Endothelial cell (in vitro differentiated cells): ENCODE results near the gene CACNA2D4. TPM values are rescaled to one million over a fixed set of nuclear protein-coding genes. Genes with fewer than 3 reads are reported as not detected.

Experiments
- DNase-seq: peaks from one replicate; pipeline ENCODE4 v3.0.0; 2021; ENCODE audit warnings: low spot score
- H3K27ac Mint-ChIP-seq: one replicate; pipeline ENCODE4 v1.8.0; 2021; ENCODE audit warnings: mixed read lengths, inconsistent platforms; ENCODE audit not compliant: unreplicated experiment
- H3K27me3 Mint-ChIP-seq: one replicate; pipeline ENCODE4 v1.8.0; 2021; ENCODE audit warnings: mild to moderate bottlenecking, moderate library complexity, mixed read lengths, inconsistent platforms; ENCODE audit not compliant: unreplicated experiment
- H3K36me3 Mint-ChIP-seq: one replicate; pipeline ENCODE4 v1.8.0; 2021; ENCODE audit warnings: mild to moderate bottlenecking, low read depth, mixed read lengths, inconsistent platforms; ENCODE audit not compliant: unreplicated experiment
- H3K4me1 Mint-ChIP-seq: one replicate; pipeline ENCODE4 v1.8.0; 2021; ENCODE audit warnings: mild to moderate bottlenecking, mixed read lengths, inconsistent platforms; ENCODE audit not compliant: unreplicated experiment
- H3K4me3 Mint-ChIP-seq: one replicate; pipeline ENCODE4 v1.8.0; 2021; ENCODE audit warnings: mild to moderate bottlenecking, mixed read lengths, inconsistent platforms; ENCODE audit not compliant: unreplicated experiment
- H3K9me3 Mint-ChIP-seq: one replicate; pipeline ENCODE4 v1.8.0; 2021; ENCODE audit warnings: mixed read lengths, inconsistent platforms; ENCODE audit not compliant: unreplicated experiment
- total RNA-seq: library from RNA; stranded (reverse); fragmentation: NEBNext Ultra II Directional; extraction: Animal tissue kit (Norgen Biotek cat#: 25700); gene quantifications from one replicate; pipeline ENCODE4 v1.2.1, GENCODE V29; 2021; ENCODE audit not compliant: unreplicated experiment
- TF ChIP-seq, protein P1 (sequence below): fragments of 200-600 bp; sonication (generic); IDR thresholded peaks from one replicate; pipeline ENCODE4 v1.5.0; 2021; ENCODE audit warnings: antibody characterized with exemption; ENCODE audit not compliant: unreplicated experiment

CACNA2D4 gene
- total RNA-seq, 1 donor from 2014 or later, result 0.28 TPM

DNA sequence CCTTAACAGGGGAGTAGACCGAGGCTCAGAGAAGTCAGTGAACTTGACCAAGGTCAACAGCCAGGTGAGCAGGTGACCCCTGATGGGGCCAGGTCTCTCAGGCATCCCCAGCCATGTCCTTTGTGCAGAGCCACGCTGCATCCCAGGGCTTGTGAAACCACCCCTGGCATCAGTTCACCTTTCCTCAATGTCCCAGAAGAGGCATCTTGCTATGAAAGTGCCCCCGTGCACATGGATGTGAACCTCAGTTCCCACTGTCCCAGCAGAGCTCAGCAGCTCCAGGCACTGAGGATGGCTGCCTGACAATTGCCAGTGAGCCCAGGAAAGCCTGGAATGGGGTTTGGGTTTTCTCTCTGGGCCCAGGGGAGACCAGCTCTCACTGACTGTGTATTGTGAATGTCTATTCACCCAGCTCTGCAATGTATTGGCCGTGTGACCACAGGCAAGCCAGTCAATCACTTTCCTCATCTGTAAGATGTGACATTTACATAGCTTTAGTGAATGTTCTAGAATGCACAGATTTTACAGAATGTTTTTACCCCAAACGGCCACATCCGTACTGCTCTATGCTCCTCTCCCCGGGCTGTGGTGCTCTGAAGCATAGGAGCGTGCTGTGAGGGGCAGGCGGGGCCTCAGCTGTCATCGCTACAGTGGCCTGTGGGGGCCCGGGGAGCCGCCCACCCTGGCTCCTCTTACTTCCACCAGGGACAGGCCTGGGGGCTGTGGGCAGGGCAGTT, 4.9 kb downstream of the CACNA2D4 start:
- Mint-ChIP-seq H3K36me3 (peaks cover 5% of the 10 kb centered on the region), H3K9me3 (no peaks in the 10 kb centered on the region), H3K27me3 (peaks cover 5% of the 10 kb centered on the region), H3K4me3 (no peak overlapping the region), H3K27ac (no peak overlapping the region), H3K4me1 (peaks cover 21% of the 10 kb centered on the region)
- DNase-seq, result peak; percentile 2
- TF ChIP-seq, protein P1, sequence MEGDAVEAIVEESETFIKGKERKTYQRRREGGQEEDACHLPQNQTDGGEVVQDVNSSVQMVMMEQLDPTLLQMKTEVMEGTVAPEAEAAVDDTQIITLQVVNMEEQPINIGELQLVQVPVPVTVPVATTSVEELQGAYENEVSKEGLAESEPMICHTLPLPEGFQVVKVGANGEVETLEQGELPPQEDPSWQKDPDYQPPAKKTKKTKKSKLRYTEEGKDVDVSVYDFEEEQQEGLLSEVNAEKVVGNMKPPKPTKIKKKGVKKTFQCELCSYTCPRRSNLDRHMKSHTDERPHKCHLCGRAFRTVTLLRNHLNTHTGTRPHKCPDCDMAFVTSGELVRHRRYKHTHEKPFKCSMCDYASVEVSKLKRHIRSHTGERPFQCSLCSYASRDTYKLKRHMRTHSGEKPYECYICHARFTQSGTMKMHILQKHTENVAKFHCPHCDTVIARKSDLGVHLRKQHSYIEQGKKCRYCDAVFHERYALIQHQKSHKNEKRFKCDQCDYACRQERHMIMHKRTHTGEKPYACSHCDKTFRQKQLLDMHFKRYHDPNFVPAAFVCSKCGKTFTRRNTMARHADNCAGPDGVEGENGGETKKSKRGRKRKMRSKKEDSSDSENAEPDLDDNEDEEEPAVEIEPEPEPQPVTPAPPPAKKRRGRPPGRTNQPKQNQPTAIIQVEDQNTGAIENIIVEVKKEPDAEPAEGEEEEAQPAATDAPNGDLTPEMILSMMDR, result no peak

DNA sequence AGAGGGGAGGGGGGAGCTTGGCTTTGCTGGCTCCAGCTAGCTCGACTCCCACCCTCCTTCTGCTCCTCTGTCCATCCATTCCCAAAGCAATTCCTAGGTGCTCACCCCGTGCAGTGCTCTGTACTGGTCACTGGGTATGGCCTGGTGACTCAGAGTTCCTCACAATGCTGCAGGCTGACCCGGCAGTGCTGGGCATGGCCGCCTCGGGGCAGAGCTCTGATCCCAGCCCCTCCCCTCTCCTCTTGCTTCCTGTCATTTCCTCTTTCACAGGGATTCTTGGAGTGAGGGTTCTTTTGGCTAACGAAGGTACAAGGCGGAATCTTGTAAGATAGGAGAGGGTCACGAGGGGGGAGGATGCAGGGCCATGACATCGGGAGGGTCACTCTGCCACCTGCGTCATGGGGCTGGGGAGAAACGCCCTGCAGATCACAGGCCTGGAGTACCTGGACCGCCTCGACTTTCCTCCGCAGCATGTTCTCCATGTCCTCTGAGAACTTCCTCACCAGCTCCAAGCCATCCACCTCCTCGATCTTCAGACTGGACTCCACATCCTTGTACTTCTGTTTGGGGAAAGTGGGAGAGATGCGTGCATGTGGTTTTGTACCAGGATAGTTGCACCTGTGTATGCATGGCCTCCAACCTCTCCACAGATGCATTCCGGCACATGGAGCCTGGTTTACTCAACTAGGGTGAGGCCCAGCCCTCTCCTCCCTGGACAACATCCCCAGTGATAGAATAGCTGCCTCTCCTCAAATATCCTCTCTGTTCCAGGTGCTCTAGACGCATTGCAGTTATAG, 5.7 kb downstream of the CACNA2D4 start:
- DNase-seq, result no peak
- TF ChIP-seq, protein P1, result no peak
- H3K4me1 Mint-ChIP-seq, result peaks cover 20% of the 10 kb centered on the region
- no peak overlapping the region for H3K27ac Mint-ChIP-seq
- peaks cover 5% of the 10 kb centered on the region for H3K27me3 Mint-ChIP-seq
- no peak overlapping the region for H3K4me3 Mint-ChIP-seq
- H3K36me3 Mint-ChIP-seq, result peaks cover 5% of the 10 kb centered on the region
- no peaks in the 10 kb centered on the region for H3K9me3 Mint-ChIP-seq

DNA sequence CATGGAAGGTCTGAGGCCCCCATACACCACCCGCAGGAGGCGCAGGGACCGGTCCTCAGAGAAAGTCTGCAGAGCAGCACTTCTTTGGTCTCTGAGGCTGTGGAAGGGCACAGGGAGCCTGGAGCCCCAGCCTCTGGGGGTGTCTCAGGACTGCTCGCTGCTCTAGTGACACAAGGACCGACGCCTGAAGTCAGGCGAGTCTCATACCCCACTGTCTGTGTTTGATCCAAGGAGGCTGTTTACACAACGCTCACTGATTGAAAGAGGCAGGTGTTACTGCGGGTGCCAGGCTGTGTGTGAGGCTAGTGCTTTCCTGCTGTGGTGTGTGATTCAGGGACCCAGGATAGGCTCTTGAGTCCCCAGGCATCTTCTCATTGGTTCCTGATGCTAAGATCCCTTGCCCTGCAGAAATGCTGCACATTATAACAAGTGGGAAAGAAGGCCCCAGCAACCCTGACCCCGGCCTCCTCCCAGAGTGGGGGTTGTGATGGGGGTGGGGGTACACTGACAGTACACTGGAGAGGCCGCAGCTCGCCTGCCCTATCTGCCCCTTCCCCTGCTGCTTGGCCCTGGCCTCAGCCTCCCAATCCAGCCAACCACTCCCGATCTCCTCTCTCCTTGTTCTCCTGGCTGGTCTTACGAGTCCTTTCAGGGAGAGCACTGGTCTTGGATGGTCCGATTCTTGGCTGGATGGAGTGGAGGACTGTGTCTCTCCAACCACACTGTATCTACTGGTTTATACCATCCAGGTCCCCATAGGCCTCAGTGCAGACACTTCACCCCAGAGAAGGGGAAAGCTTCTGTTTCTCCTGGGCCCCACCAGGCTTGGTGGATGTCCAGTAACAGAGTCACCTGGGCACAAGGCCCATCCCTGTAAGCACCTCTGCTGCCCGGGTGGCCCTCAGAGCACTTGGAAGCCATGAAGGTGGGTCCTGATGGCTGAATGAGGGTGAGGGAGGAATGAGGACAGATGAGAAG, 6.6 kb downstream of the CACNA2D4 start:
- no peak overlapping the region for H3K4me3 Mint-ChIP-seq
- H3K27ac Mint-ChIP-seq, result no peak overlapping the region
- TF ChIP-seq, protein P1, result no peak
- no peak for DNase-seq
- H3K36me3 Mint-ChIP-seq, result peaks cover 5% of the 10 kb centered on the region
- peaks cover 16% of the 10 kb centered on the region for H3K4me1 Mint-ChIP-seq
- peaks cover 5% of the 10 kb centered on the region for H3K27me3 Mint-ChIP-seq
- no peaks in the 10 kb centered on the region for H3K9me3 Mint-ChIP-seq

GRCh38 chr12:1910468-1910867, 8.0 kb downstream of the CACNA2D4 start:
- Mint-ChIP-seq H3K4me3 (no peak overlapping the region), H3K27me3 (peaks cover 3% of the 10 kb centered on the region), H3K27ac (no peak overlapping the region), H3K9me3 (no peaks in the 10 kb centered on the region), H3K36me3 (no peaks in the 10 kb centered on the region), H3K4me1 (peaks cover 11% of the 10 kb centered on the region)
- DNase-seq, result no peak
- TF ChIP-seq, protein P1, result no peak
